ENCODE results near the gene ANXA7.

- TF ChIP-seq CTCF (IDR thresholded peaks at IDR 0.05) = no peak
- TF ChIP-seq POLR2A (IDR thresholded peaks at IDR 0.05) = no peak
Measured at GRCh38 chr10:73432646-73433537, 19.0 kb upstream of the ANXA7 start.
